ENCODE measurements around the gene GALR3. TPM values are rescaled to one million over a fixed set of nuclear protein-coding genes. Genes with fewer than 3 reads are reported as not detected.
A peak's percentile ranks its signal among the peaks of the same experiment; 100 is the strongest.

GALR3 gene
- total RNA-seq, 2 donors from 2014 or later = not detected

DNA sequence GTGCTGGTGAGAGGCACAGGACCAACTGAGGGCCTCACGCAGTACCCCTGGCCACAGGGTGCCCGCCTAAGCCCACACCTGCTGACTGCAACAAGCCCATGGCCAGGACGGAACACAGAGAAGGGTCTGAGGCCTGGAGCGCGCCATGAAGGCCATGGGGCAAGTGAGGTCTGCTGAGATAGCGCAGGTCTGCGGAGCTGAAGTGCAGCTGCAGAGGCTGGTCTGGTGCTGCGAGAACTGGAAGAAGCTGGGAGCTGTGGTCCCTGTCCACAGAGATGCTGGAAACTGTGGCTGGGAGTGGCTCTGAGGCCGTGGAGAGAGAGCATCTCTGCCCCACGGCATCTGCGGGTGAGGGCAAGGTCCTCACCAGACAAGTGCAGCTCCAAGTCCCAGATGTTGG is 8.3 kb downstream of the GALR3 start:
- Histone ChIP-seq H3K9me3 (no peaks in the 10 kb centered on the region), H3K36me3 (replicated peaks in 1 of 2; ENCODE audit: insufficient read depth in 1 of 2, low read depth in 2 of 2) (peaks cover 27 to 29% of the 10 kb centered on the region in 2 donors), H3K4me3 (no peak overlapping the region), H3K4me1 (no peaks in the 10 kb centered on the region), H3K27ac (no peak overlapping the region), H3K27me3 (no peaks in the 10 kb centered on the region)
- intact Hi-C loops (cut with DNase I) = no loop called here
- ATAC-seq (no peak), DNase-seq (no peak)
- no peak for TF ChIP-seq CTCF (IDR thresholded peaks at IDR 0.05)
- no peak for TF ChIP-seq POLR2A (IDR thresholded peaks at IDR 0.05)
- WGBS, 2 donors = 91 to 93% methylated on average over 11 of the region's 11 CpGs

GRCh38 chr22:37832022-37832857 is 9.1 kb downstream of the GALR3 start:
- H3K9me3 ChIP-seq = no peaks in the 10 kb centered on the region
- 86 to 88% methylated on average over 6 to 16 of the region's 16 CpGs for WGBS, 2 donors

DNA sequence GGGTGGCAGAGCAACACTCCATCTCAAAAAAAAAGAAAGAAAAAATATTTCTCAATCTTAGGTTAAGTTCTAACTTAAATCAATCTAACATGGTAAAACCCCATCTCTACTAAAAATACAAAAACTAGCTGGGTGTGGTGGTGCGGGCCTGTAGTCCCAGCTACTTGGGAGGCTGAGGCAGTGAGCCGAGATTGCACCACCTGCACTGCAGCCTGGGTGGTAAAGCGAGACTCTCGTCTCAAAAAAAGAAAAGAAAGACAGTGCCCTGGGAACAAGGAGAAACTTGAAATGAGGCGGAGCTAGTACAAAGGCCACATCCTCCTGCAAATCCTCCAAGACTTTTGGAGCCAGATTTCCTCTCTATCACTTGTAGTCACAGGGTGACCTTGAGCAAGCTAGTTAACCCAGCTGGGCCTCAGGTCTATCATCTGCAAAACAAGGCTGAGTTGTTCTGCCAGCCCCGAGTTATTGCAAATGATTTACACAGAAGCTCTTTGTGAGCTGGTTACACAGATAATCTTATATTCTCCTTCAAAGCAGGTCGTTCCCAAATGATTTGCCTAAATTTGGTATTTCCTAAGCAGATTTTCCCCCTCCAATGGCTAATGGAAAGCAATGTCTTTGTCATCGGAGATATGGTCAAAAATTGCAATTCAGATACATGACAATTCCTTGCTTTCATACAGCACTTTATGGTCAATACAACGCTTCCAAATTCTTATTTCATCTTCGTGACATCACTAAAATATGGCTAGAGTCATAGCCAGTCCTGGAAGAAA is 19.0 kb downstream of the GALR3 start:
- TF ChIP-seq POLR2A (IDR thresholded peaks at IDR 0.05) = no peak
- no peak for TF ChIP-seq CTCF (IDR thresholded peaks at IDR 0.05)
- peak overlapping the region; percentile 50 to 98 (median 88) for H3K27ac ChIP-seq
- H3K4me1 ChIP-seq = peaks cover 29% of the 10 kb centered on the region
- H3K27me3 ChIP-seq = no peaks in the 10 kb centered on the region
- ATAC-seq (peak; percentile 22), DNase-seq (peak; percentile 60 to 78 (median 66))
- H3K9me3 ChIP-seq = no peaks in the 10 kb centered on the region
- H3K4me3 ChIP-seq = no peak overlapping the region
- WGBS, 2 donors = 26 to 31% methylated on average over 9 to 10 of the region's 10 CpGs
- peaks cover 6 to 11% of the 10 kb centered on the region in 2 donors for H3K36me3 ChIP-seq (replicated peaks in 1 of 2; ENCODE audit: insufficient read depth in 1 of 2, low read depth in 2 of 2)
- intact Hi-C loops (cut with DNase I) = no loop called here

More at GRCh38 chr22:37832022-37832857, 9.1 kb downstream of the GALR3 start:
- Histone ChIP-seq H3K27ac (no peak overlapping the region), H3K4me1 (no peaks in the 10 kb centered on the region), H3K36me3 (replicated peaks in 1 of 2; ENCODE audit: insufficient read depth in 1 of 2, low read depth in 2 of 2) (peaks cover 29% of the 10 kb centered on the region in 2 donors), H3K27me3 (no peaks in the 10 kb centered on the region), H3K4me3 (no peak overlapping the region)
- no peak for ATAC-seq
- TF ChIP-seq CTCF (IDR thresholded peaks at IDR 0.05) = no peak
- TF ChIP-seq POLR2A (IDR thresholded peaks at IDR 0.05) = no peak
- DNase-seq = no peak
- intact Hi-C loops (cut with DNase I) = no loop called here

- Histone ChIP-seq H3K4me3 (peak overlapping the region; percentile 20 to 53), H3K36me3 (replicated peaks in 1 of 2; ENCODE audit: insufficient read depth in 1 of 2, low read depth in 2 of 2) (peaks cover 0 to 9% of the 10 kb centered on the region in 2 donors), H3K27me3 (no peaks in the 10 kb centered on the region), H3K4me1 (peaks cover 36% of the 10 kb centered on the region), H3K9me3 (no peaks in the 10 kb centered on the region), H3K27ac (peak overlapping the region; percentile 83 to 98 (median 88))
- intact Hi-C loops (cut with DNase I) = no loop called here
- TF ChIP-seq POLR2A (IDR thresholded peaks at IDR 0.05) = no peak
- no peak for TF ChIP-seq CTCF (IDR thresholded peaks at IDR 0.05)
- peak; percentile 33 for ATAC-seq
- 0 to 1% methylated on average over 1 to 44 of the region's 46 CpGs for WGBS, 2 donors
- peak in 1 of 4 donors; percentile 66 for DNase-seq
These were observed 20.5 kb downstream of the GALR3 start for GRCh38 chr22:37843741-37844089.
